HG03432 (cell line): ENCODE results near the gene RNF217.
"Not testable (repeated sequence)": the region's sequence is repeated elsewhere in the genome, so short reads cannot be mapped to it uniquely, and the experiment has no call there.

Source experiments
- ATAC-seq: cut with Tn5 transposase; IDR thresholded peaks from one replicate; pipeline ENCODE4 v1.9.1; 2021; ENCODE audit warnings: mild to moderate bottlenecking, moderate library complexity; ENCODE audit not compliant: unreplicated experiment

RNF217 gene, protein sequence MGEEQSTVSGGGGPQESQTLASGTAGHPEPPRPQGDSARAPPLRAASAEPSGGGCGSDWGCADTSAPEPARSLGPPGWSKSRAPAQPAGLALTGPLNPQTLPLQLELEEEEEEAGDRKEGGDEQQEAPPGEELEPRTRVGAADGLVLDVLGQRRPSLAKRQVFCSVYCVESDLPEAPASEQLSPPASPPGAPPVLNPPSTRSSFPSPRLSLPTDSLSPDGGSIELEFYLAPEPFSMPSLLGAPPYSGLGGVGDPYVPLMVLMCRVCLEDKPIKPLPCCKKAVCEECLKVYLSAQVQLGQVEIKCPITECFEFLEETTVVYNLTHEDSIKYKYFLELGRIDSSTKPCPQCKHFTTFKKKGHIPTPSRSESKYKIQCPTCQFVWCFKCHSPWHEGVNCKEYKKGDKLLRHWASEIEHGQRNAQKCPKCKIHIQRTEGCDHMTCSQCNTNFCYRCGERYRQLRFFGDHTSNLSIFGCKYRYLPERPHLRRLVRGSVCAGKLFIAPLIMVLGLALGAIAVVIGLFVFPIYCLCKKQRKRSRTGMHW

DNA sequence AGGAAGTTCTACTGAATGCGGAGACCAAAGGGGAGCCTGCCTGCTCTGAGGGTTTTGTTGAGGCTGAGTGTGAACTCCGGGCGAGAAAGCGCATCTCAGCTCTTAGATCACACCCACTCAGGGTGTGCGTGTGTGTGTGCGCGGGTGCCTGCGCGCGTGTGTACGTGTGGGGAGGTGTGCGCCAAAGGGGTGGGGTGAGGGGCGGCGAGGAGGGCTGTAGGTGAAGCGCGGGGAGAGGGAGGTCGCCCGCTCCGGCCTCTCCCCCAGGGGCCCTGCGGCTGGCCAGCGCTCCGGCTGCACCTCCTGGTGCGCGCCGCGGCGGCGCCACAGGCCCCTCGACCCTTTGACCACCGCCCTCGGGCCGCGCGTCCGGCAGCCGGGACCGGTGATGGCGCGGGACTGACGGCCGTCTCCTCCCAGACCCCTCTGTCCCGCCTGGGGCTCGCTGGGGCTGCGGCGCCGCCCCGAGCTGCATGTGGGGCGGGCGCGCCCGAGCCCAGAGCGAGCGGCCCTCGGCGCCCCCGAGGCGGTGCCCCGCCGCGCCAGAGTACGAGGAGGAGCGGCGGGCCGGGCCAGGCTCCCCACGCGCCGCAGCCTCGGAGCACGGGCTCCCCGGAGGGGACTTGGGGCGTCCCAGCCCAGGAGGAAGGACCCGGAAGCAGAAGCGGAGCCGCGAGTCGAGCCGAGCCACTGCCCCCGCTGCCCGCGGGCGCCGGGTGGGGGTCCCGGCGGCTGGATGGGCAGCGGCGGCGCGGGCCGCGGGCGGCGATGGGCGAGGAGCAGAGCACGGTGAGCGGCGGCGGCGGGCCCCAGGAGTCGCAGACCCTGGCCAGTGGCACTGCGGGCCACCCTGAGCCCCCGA lies at the start of gene RNF217:
Gene RNF217, plus strand, starts transcription at position 661 of the 862 bp plus-strand sequence. Its CDS starts 108 bp downstream, at position 769.
- ATAC-seq, result peak; percentile 46

DNA sequence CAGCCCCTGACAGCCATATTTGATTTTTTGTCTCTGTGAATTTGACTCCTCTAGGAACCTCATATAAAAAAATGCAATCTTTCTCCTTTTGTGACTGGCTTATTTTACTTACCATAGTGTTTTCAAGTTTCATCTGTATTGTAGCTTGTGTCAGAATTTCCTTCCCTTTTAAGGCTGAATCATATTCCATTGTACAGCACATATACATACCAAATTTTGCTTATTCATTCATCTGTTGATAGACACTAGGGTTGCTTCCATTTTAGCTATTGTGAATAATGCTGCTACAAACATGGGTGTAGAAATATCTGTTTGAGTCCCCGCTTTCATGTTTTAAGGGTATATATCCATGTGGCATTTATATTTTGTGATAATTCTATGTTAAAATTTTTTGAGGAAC lies 49.2 kb upstream of the RNF217 start:
- ATAC-seq, result no peak

DNA sequence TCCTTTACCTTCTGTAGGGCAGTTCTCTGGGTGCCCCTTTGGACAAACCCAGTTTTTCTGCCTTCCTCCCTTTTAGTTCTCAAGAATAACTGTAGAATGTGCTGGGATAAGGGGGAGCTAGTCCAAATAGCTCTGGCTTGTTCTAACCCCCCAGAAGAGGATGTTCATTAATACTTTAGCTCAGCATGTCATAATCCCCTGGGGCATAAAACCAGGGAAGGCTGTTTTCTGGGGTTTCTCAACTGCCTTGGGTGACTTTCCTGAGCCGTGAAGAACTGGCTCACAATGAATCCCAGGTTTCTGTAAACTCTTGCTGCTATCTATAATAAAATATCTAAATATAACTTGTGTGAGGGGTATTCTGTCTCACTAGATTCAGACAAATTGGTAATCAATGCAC lies 44.5 kb upstream of the RNF217 start:
- no peak for ATAC-seq

DNA sequence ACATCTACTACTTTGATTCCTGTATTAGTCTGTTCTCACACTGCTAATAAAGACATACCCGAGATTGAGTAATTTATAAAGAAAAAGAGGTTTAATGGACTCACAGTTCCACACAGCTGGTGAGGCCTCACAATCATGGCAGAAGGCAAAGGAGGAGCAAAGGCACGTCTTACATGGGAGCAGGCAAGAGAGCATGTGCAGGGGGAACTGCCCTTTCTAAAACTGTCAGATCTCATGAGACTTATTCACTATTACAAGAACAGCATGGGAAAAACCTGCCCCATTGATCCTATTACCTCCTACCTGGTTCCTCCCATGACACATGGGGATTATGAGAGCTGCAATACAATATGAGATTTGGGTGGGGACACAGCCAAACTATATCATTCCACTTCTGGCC lies 42.5 kb upstream of the RNF217 start:
- not testable (repeated sequence) for ATAC-seq

DNA sequence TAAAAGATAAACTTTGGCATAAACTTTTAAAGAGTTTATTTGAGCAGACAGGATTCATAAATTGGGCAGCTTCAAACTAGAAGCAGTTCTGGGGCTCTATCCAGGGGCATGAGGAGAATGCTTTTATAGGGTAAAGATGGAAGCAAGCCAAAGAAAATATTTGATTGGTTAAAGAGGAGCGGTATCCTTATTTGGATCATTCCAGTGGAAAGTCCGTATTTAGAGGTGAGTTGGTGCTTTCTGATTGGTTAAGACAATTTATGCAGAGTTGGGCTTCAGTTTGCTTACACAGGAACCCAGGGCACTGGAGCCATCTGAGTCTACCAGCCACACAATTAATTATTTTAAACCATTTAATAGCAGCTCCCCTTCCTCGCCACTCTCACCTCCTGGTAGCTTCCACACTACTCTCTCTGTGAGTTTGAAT lies 37.9 kb upstream of the RNF217 start:
- no peak for ATAC-seq

DNA sequence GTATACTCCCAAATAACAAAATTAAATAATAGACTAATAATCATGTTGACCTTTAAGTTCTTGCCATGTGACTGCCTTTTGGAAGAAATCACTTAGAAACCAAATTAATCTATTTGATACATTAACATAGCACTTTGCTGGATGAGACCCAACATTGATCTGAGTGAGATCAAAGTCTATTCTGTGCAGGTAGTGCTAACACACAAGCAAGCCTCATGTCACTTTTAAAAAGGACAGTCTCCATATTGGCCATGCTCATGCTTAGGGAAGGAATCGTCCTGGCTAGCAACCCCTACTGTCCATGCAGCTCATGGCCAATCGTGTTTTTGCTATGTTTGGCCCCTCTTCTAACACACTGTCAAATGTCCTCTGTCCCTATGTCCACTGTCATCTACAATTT lies 35.8 kb upstream of the RNF217 start:
- ATAC-seq, result no peak

DNA sequence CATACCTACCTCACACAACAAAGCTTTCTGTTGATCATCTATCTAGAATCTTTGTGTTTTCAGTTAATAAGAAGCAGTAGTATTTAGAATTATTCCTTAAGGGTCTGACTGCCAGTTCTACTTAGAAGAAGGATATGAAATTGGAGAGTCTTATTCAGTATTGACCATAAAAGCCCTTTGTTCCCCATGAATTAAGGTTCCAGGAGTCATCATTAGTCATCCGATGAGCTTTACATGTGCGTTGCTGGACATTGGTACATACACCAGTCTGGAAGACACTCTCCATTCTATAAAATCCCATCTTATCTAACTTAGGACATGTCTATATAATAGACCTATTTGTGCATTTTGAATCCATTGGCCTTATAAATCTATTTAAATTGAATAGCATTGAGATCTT lies 34.4 kb upstream of the RNF217 start:
- ATAC-seq, result no peak

DNA sequence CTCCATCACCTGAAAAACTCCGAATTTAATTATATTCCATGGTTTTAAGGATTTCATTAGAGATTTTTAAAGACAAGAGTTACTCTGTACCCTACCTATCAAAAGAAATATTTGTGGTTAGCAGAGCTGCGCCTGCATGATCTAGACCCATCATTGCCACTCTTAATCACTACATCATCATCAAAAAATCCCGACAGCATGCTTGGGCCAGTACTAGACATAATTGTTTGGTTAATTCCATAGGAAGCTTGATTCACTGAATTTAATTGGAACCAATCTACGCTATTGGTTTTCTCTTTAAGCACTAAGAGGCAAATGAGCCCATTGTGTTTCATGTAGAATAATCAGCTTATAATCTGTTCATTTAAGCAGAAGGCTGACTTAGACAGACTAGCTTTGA lies 33.4 kb upstream of the RNF217 start:
- no peak for ATAC-seq

DNA sequence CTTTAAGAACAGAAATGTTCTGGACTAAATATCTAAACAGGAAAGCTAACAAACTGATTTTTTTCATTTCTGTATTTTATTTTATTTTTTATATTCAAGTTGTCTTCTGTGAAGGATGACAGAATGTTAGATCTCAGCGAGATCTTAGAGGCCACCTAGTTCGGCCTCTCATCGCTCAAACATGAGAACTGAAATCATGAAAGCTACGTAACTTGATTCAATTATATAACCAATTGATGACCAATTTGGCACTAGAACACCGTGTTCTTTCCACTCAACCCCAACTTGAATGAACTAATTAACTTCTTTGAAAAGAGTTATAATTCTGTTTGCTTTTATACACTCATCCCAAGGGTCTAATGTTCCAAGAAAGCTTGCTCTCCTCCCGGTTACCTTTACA lies 24.6 kb upstream of the RNF217 start:
- no peak for ATAC-seq

DNA sequence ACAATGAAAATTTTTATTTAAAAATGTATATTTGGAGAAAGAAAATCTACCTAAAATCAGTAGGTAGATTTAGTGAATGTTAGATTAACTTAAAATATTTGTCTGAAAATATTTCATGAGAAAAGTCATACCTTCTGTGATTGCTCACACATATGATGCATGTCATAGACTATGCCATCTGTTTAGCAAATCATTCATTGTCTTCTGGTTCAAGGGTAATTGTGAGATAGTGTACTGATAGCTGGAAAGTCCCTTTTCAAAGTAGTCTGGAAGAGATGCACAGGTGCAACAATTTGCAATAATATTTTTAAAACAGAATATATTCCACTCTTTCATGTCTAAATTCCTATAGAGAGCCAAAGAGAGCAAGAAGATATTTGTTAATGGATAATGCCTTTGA lies 21.0 kb upstream of the RNF217 start:
- ATAC-seq, result peak; percentile 77

DNA sequence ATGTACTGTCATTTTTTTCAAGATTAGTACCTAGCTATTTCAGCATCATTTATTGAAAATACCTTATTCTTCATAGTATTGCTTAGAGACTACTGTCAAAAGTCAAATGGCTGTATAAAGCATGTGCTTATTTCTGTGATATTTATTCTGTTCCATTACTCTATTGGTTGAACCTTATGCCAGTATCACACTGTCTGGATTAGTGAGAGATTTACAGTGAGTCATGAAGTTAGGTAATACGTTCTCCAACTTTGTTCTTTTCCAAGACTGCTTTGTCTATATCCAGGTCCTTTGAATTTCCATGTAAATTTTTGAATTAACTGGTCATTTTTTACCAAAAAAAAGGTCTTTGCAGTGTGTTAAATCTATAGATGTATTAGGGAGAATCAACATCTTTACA lies 18.6 kb upstream of the RNF217 start:
- no peak for ATAC-seq

DNA sequence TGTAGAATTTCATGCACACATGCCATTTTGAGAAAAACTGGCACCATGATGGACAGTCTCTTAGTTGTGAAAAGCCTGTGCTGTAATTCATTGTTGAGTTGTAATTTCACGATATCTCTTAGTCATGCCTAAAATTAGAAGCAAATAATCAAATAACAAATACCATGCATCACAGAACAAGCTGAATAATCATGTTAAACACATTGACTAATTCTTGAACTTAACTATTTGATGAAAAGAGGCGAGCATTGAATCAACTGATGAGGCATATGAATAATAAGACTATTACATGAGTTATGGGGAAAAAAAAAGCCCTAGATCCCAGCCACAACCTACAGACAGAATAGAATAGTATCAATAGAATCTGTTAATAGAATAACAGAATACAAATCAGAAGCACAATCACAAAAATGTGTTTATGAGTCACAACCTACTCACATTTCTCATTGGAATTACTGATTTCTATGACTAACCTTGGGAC lies 14.2 kb upstream of the RNF217 start:
- ATAC-seq, result no peak

DNA sequence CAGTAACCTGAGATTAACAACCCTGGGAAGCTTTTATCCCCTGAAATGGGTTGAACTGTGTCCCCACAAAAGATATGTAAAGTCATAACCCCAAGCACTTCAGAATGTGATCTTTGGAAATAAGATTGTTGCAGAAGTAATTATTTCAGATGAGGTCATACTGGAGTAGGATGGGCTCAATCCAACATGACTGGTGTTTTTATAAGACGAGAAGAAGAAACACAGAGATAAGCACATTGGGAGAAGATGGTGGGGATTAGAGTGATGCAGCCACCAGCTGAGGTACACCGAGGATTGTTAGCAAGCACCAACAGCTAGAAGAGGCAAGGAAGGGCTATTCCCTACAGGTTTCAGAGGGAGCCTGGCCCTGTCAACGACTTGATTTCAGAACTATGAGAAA lies 12.5 kb upstream of the RNF217 start:
- ATAC-seq, result no peak

DNA sequence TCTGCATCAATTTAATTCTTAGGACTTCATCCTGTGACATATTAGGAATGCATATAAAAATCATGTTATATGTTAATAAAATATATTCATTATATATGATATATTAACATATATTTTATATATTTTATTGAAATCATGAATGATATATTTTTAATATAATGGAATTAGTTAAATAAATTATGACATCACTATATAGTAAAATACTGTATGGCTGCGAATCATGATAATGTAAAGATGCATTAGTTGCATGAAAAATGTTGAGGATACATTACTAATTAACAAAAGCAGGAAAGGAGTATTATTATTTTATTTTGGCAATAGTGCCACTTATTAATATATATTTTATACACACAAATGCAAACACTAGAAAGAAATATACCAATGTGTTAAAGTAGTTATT lies 8.4 kb upstream of the RNF217 start:
- no peak for ATAC-seq

DNA sequence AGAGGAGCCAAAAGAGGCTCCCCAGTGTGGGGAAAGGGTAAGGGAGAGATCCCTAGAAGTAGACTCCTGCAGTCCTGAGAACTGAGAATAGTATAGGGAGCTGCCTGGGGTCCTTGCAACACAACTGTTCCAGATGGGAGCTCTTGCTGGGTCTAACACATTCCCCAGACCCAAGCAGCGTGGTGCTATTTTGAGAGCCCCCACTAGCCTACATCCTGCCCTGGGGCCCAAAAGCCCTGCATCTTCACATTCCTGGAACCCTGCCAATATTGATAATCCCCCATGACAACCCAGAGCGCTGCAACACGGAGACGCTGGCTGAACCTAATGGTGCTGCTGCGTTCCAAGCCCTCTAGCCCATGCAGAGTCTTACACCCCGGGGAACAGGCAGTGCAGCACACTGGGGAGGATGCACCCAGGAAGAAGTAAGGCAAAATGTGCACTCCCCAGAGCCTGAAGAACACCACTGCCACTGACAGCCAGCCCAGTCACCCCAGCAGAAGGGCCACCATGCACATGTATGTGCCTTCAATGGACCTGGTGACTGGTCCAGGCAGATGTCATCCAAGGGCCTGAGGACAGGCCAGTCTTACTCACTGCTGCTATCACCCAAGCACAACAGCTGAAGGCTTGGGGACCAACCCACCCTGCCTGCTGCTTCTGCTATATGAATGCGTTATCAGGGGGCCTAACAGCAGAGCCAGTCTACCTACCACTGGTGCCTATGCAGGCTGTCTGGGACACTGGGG lies 7.0 kb upstream of the RNF217 start:
- ATAC-seq, result no peak

DNA sequence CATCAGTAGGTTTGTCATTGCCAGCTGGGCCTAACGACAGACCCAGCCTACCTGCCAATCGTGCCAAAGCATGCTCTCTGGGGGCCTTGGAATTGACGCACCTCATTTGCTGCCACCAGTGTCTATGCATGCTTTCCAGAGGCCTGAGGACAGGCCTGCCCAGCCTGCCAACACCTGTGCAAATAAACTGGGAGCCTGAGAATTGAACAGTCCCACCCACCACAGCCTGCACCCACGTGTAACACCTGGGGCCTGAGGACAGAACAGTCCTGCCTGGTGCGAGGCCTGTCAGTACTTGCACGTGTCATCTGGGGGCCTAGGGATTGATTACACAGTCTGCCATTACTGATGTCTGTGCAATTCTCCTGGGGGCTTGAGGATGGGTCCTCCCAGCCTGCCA lies 6.2 kb upstream of the RNF217 start:
- ATAC-seq, result no peak

DNA sequence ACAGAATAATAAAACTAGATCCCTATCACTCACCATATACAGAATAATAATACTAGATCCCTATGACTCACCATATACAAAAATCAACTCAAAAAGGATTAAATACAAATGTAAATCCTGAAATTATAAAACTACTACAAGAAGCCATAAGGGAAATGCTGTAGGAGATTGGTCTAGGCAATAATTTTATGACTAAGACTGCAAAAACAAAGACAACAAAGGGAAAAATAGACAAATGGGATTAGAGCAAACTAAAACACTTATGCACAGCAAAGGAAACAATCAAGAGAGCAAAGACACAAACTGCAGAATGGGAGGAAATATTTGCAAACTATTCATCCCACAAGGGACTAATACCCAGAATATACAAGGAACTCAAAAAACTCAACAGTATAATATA lies 4.1 kb upstream of the RNF217 start:
- ATAC-seq, result no peak

DNA sequence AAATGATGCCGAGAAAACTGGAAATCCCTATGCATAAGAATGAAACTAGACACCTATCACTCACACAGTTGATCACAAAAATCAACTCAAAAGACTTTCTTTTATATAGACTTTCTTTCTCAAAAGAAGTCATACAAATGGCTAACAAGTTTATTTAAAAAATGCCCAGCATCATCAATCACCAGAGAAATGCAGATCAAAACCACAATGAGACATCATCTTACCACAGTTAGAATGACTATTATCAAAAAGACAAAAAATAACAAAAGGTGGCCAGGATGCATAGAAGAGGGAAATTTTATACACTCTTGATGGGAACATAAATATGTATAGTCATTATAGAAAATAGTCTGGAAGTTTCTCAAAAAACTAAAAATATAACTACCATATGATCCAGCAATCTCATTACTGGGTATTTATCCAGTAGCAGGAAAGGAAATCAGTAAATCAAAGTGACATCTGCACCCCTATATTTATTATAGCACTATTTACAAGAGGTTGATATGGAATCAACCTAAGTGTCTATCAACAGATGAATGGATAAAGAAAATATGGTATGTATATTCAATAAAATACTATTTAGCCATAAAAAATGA lies 3.4 kb upstream of the RNF217 start:
- ATAC-seq, result no peak

DNA sequence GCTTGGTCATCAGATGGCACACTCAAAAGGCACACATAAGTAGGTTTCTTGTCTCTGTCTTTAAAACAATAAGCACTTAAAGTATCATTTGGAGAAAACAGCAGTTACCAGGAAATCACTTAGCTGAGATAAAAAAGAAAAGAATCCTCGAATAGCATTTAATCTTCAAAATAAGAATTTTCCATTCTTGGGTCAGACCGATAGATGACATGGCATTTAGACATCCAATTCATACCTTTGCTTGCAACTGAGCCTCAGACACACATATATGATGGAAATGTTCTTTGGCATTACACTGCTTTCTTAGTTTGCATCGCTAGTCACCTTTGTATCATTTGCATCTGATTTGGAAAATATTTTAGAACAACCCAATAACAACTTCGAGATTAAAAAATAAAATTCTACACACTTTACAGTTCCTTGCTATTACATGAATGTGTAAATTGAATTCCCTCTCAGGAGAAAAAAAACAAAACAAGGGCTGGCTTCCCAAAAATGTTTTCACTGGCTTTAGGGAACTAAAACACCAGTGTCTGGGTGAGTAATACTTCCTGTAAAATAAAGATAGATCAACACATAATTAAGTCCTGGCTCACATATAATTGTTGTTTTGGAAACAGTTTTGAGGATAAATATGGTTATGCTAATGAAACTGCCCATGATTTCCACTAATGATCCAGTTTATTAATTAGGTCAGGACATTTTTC lies 1.3 kb upstream of the RNF217 start:
- no peak for ATAC-seq

DNA sequence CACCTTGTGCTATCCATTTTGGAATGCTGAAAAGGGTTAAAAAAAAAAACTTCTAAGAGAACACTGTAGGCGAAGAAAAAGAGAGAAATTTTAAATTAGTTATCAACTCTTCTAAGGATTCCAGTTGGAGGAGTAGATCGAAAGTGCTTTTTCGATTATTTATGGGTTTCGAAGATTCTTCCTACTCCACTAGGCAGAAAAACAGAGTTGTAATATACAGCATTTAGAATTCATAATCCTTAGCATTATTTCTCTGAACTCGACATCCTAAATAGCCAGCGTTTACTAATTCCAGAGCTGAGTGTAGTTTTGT lies 817 bp upstream of the RNF217 start:
- ATAC-seq, result no peak
